ENCODE results near the gene CDKN2D.

CDKN2D gene

DNA sequence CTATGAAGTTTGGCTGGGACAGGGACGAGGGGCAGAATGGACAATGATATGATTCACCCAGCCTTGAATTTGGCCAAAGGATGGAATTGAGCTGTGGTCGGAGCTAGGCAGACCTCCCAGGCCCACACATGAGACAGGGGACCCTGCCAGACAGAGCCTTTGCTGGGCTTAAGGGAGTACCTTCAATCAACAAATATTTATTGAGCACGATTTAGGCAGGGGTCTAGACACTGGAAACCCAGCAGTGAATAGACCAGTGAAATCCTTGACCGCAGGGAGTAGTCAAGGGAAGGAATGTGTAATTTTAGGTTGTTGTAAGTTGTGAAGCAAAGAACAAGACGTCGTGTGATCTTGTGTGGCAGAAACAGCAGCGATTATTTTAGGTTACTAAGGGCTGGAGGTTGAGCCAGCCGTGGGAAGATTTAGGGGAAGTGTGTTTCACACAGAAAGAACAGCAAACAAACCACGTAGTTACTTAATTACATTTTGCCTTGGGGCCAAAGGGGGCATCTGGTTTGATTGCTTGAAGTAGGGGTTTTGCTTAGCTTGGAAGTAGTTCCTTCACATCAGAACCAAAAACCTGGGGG, 35.2 kb upstream of the CDKN2D start:
- Histone ChIP-seq H3K4me2 (ENCODE audit: low read length) (peak overlapping the region; percentile 69), H3F3A (ENCODE audit: insufficient read depth, low read length) (no peaks in the 10 kb centered on the region), H3K4me1 (ENCODE audit: insufficient read depth, low read length, severe bottlenecking) (peaks cover 19% of the 10 kb centered on the region), H3K9ac (ENCODE audit: low read length) (peak overlapping the region; percentile 95), H3K4me3 (ENCODE audit: low read depth, low read length, poor library complexity, severe bottlenecking) (peak overlapping the region; percentile 83), H2AFZ (ENCODE audit: low read length) (no peak overlapping the region), H3K79me2 (ENCODE audit: insufficient read depth, low read length) (peaks cover 30% of the 10 kb centered on the region), H3K27me3 (ENCODE audit: insufficient read depth, low read length) (no peaks in the 10 kb centered on the region; the same call in 1 of the 2 replicates), H4K20me1 (ENCODE audit: insufficient read depth, low read length) (no peaks in the 10 kb centered on the region), H3K36me3 (ENCODE audit: insufficient read depth, low read length) (no peaks in the 10 kb centered on the region), H3K27ac (ENCODE audit: low read depth, low read length, poor library complexity, severe bottlenecking) (peak overlapping the region; percentile 98), H3K9me2 (ENCODE audit: low read depth, low read length) (no peaks in the 10 kb centered on the region), H3K9me3 (ENCODE audit: low read length) (no peaks in the 10 kb centered on the region)
- TF ChIP-seq EZH2 (IDR thresholded peaks at IDR 0.05; ENCODE audit: borderline replicate concordance, low read length) = no peak
- TF ChIP-seq, protein P1, sequence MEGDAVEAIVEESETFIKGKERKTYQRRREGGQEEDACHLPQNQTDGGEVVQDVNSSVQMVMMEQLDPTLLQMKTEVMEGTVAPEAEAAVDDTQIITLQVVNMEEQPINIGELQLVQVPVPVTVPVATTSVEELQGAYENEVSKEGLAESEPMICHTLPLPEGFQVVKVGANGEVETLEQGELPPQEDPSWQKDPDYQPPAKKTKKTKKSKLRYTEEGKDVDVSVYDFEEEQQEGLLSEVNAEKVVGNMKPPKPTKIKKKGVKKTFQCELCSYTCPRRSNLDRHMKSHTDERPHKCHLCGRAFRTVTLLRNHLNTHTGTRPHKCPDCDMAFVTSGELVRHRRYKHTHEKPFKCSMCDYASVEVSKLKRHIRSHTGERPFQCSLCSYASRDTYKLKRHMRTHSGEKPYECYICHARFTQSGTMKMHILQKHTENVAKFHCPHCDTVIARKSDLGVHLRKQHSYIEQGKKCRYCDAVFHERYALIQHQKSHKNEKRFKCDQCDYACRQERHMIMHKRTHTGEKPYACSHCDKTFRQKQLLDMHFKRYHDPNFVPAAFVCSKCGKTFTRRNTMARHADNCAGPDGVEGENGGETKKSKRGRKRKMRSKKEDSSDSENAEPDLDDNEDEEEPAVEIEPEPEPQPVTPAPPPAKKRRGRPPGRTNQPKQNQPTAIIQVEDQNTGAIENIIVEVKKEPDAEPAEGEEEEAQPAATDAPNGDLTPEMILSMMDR (IDR thresholded peaks at IDR 0.05; ENCODE audit: low read length) = no peak

DNA sequence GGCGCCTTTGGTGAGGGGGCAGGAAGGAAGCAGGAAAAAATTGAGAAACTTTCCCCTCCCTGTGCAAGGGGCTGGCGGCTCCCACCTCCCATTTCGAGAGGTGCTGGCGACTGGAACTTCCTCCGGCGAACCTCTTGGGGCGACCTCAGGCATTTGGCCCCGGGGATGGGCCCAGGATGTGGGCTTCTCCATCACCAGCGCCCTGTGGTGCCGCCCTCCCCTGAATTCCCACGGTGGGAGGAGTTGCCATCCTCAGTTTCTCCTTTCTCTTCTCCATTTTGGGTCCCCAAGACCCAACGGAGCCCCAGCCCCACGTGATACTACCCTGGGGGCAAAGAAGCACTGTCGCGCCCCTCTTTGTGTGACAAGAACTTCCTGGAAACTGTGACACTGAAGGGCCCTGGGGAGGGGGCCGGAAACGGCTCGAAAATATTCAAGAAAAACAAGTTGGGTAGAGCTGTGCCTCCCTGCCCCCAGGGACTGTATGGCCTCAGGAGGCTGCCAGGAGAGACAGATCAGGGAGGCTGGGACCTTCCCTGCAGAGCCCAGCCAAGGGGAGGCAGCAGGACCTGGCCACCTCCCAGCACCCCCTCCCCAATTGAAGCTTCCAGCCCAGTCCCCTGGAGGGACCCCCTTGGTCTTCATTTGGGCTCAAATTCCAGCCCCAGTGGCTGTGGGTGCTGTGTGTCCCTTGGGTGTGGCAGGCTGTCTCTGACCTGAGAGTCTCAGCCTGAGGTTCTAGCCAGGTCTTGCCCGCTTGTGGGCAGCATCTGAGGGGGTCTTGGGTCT, 34.5 kb upstream of the CDKN2D start:
- Histone ChIP-seq H3K9me2 (ENCODE audit: low read depth, low read length) (no peaks in the 10 kb centered on the region), H3K36me3 (ENCODE audit: insufficient read depth, low read length) (no peaks in the 10 kb centered on the region), H3K9me3 (ENCODE audit: low read length) (no peaks in the 10 kb centered on the region), H3K27me3 (ENCODE audit: insufficient read depth, low read length) (no peaks in the 10 kb centered on the region; the same call in 1 of the 2 replicates), H2AFZ (ENCODE audit: low read length) (no peak overlapping the region), H4K20me1 (ENCODE audit: insufficient read depth, low read length) (no peaks in the 10 kb centered on the region), H3K27ac (ENCODE audit: low read depth, low read length, poor library complexity, severe bottlenecking) (peak overlapping the region; percentile 98), H3K9ac (ENCODE audit: low read length) (peak overlapping the region; percentile 95), H3K4me2 (ENCODE audit: low read length) (peak overlapping the region; percentile 69), H3F3A (ENCODE audit: insufficient read depth, low read length) (no peaks in the 10 kb centered on the region), H3K4me1 (ENCODE audit: insufficient read depth, low read length, severe bottlenecking) (peaks cover 19% of the 10 kb centered on the region), H3K79me2 (ENCODE audit: insufficient read depth, low read length) (peaks cover 30% of the 10 kb centered on the region), H3K4me3 (ENCODE audit: low read depth, low read length, poor library complexity, severe bottlenecking) (peak overlapping the region; percentile 83)
- TF ChIP-seq EZH2 (IDR thresholded peaks at IDR 0.05; ENCODE audit: borderline replicate concordance, low read length) = no peak
- TF ChIP-seq, protein P1 (IDR thresholded peaks at IDR 0.05; ENCODE audit: low read length) = no peak

GRCh38 chr19:10602330-10603083, 33.7 kb upstream of the CDKN2D start:
- H3K9me2 ChIP-seq (ENCODE audit: low read depth, low read length) = no peaks in the 10 kb centered on the region
- peaks cover 19% of the 10 kb centered on the region for H3K4me1 ChIP-seq (ENCODE audit: insufficient read depth, low read length, severe bottlenecking)
- peak overlapping the region; percentile 83 for H3K4me3 ChIP-seq (ENCODE audit: low read depth, low read length, poor library complexity, severe bottlenecking)
- H3K36me3 ChIP-seq (ENCODE audit: insufficient read depth, low read length) = no peaks in the 10 kb centered on the region
- peaks cover 30% of the 10 kb centered on the region for H3K79me2 ChIP-seq (ENCODE audit: insufficient read depth, low read length)
- no peaks in the 10 kb centered on the region for H3K9me3 ChIP-seq (ENCODE audit: low read length)
- no peaks in the 10 kb centered on the region; the same call in 1 of the 2 replicates for H3K27me3 ChIP-seq (ENCODE audit: insufficient read depth, low read length)
- TF ChIP-seq, protein P1 (IDR thresholded peaks at IDR 0.05; ENCODE audit: low read length) = no peak
- TF ChIP-seq EZH2 (IDR thresholded peaks at IDR 0.05; ENCODE audit: borderline replicate concordance, low read length) = no peak
- peak overlapping the region; percentile 98 for H3K27ac ChIP-seq (ENCODE audit: low read depth, low read length, poor library complexity, severe bottlenecking)
- H3F3A ChIP-seq (ENCODE audit: insufficient read depth, low read length) = no peaks in the 10 kb centered on the region
- H3K9ac ChIP-seq (ENCODE audit: low read length) = peak overlapping the region; percentile 95
- peak overlapping the region; percentile 69 for H3K4me2 ChIP-seq (ENCODE audit: low read length)
- no peak overlapping the region for H2AFZ ChIP-seq (ENCODE audit: low read length)
- no peaks in the 10 kb centered on the region for H4K20me1 ChIP-seq (ENCODE audit: insufficient read depth, low read length)
